H1 (cell line): ENCODE results near the gene PRELID2. TPM values are rescaled to one million over a fixed set of nuclear protein-coding genes. Genes with fewer than 3 reads are reported as not detected.

Source experiments
- CTCF ChIA-PET: fragments of 300-600 bp; sonication (Branson Sonifier 250); formaldehyde crosslinking; loops from one replicate; lab custom pipeline; 2021; ENCODE audit not compliant: partially characterized antibody; lab: Charles Lee
- POLR2A ChIA-PET: fragments of 300-600 bp; sonication (Branson Sonifier 250); formaldehyde crosslinking; loops from one replicate; lab custom pipeline; 2021; ENCODE audit warnings: inconsistent platforms; ENCODE audit not compliant: partially characterized antibody; lab: Charles Lee
- DNase-seq, 2 experiments: peaks; one replicate each; pipeline versions ENCODE4 v3.0.0 to v3.0.0-alpha.2; 2010 to 2022; ENCODE audit warnings: low spot score in 2 of 2, low read depth in 1 of 2, mixed read lengths in 1 of 2
- FAIRE-seq: peaks from 2 replicates; lab custom pipeline; 2011; peaks lifted over from hg19 to GRCh38; lab: Jason Lieb, UNC
- H2AFZ ChIP-seq: 2 replicates; pipeline ENCODE4 v1.8.1; 2012; ENCODE audit warnings: low read length, inconsistent platforms
- H2AK5ac ChIP-seq: 2 replicates; pipeline ENCODE4 v1.6.1; 2013; ENCODE audit warnings: low read depth, low read length
- H2BK120ac ChIP-seq: replicated peaks from 2 replicates; pipeline ENCODE3; 2013; ENCODE audit warnings: low read depth, low read length, inconsistent platforms
- H2BK12ac ChIP-seq: 2 replicates; pipeline ENCODE4 v1.6.1; 2013; ENCODE audit warnings: low read depth, low read length
- H2BK15ac ChIP-seq: 2 replicates; pipeline ENCODE4 v1.6.1; 2013; ENCODE audit warnings: low read length
- H2BK20ac ChIP-seq: 2 replicates; pipeline ENCODE4 v1.6.1; 2013; ENCODE audit warnings: low read length
- H2BK5ac ChIP-seq: 2 replicates; pipeline ENCODE4 v1.6.1; 2013; ENCODE audit warnings: low read depth, low read length
- H3K14ac ChIP-seq: 2 replicates; pipeline ENCODE4 v1.6.1; 2013; ENCODE audit warnings: inconsistent platforms; ENCODE audit not compliant: insufficient read length
- H3K18ac ChIP-seq: 2 replicates; pipeline ENCODE4 v1.6.1; 2013; ENCODE audit warnings: low read length; ENCODE audit errors: extremely low read depth
- H3K23ac ChIP-seq: 2 replicates; pipeline ENCODE4 v1.6.1; 2013; ENCODE audit warnings: inconsistent platforms; ENCODE audit not compliant: insufficient read length
- H3K23me2 ChIP-seq: 2 replicates; pipeline ENCODE4 v1.6.1; 2013; ENCODE audit warnings: low read depth, low read length
- H3K27ac ChIP-seq: 2 replicates; pipeline ENCODE4 v1.6.1; 2011; ENCODE audit warnings: low read depth, low read length, inconsistent platforms
- H3K27me3 ChIP-seq, 4 experiments: replicated peaks in 1 of 4; 1 replicate in 1 of 4; 2 replicates in 3 of 4; pipeline versions ENCODE4 v1.6.1 to v1.8.1; 2011 to 2013; ENCODE audit warnings: low read length in 3 of 4, mild to moderate bottlenecking in 3 of 4, inconsistent platforms in 2 of 4, mixed read lengths in 2 of 4, moderate library complexity in 1 of 4; ENCODE audit not compliant: control insufficient read depth in 3 of 4, insufficient read depth in 3 of 4; ENCODE audit errors: extremely low read depth in 1 of 4
- H3K36me3 ChIP-seq, 4 experiments: 2 replicates each; pipeline versions ENCODE4 v1.6.1 to v1.8.1; 2011 to 2013; ENCODE audit warnings: mild to moderate bottlenecking in 4 of 4, low read length in 3 of 4, moderate library complexity in 2 of 4, control low read depth in 1 of 4, inconsistent platforms in 1 of 4; ENCODE audit not compliant: insufficient read depth in 4 of 4, control insufficient read depth in 2 of 4
- H3K4ac ChIP-seq: replicated peaks from 2 replicates; pipeline ENCODE3; 2013; ENCODE audit warnings: low read length, low read depth, mixed read lengths, inconsistent platforms; ENCODE audit not compliant: insufficient read length
- H3K4me1 ChIP-seq, 4 experiments: replicated peaks in 1 of 4; 1 replicate in 1 of 4; 2 replicates in 3 of 4; pipeline versions ENCODE4 v1.6.1 to v1.8.1; 2011 to 2013; ENCODE audit warnings: low read length in 3 of 4, inconsistent platforms in 2 of 4, mixed read lengths in 1 of 4; ENCODE audit not compliant: insufficient read depth in 4 of 4, control insufficient read depth in 3 of 4
- H3K4me2 ChIP-seq, 2 experiments: 2 replicates each; pipeline versions ENCODE4 v1.6.1 to v1.8.1; 2011 to 2013; ENCODE audit warnings: low read depth in 2 of 2, low read length in 2 of 2, control low read depth in 1 of 2, inconsistent platforms in 1 of 2, mild to moderate bottlenecking in 1 of 2; ENCODE audit not compliant: insufficient read depth in 1 of 2
- H3K4me3 ChIP-seq, 4 experiments: fragments of 200-600, 300-600 bp in 1 of 4; sonication (generic), shearing (Covaris generic), sonication (Bioruptor Twin) in 1 of 4; 2 replicates each; pipeline versions ENCODE4 v1.5.1 to v1.8.1; 2011 to 2016; ENCODE audit warnings: low read length in 4 of 4, low read depth in 3 of 4, control low read depth in 2 of 4, inconsistent platforms in 2 of 4, mild to moderate bottlenecking in 2 of 4, mixed read lengths in 1 of 4, moderate library complexity in 1 of 4; ENCODE audit not compliant: insufficient read depth in 2 of 4; ENCODE audit errors: extremely low read depth in 1 of 4
- H3K56ac ChIP-seq: replicated peaks from 2 replicates; pipeline ENCODE3; 2013; ENCODE audit warnings: low read depth, mild to moderate bottlenecking, mixed read lengths, low read length, inconsistent platforms; ENCODE audit not compliant: insufficient read length
- H3K79me1 ChIP-seq: 2 replicates; pipeline ENCODE4 v1.6.1; 2013; ENCODE audit warnings: low read depth, low read length, control low read depth
- H3K79me2 ChIP-seq, 2 experiments: 2 replicates each; pipeline versions ENCODE4 v1.6.1 to v1.8.1; 2012 to 2013; ENCODE audit warnings: low read length in 2 of 2, mild to moderate bottlenecking in 2 of 2, inconsistent platforms in 1 of 2; ENCODE audit not compliant: insufficient read depth in 2 of 2, control insufficient read depth in 1 of 2
- H3K9ac ChIP-seq, 4 experiments: replicated peaks in 1 of 4; 1 replicate in 1 of 4; 2 replicates in 3 of 4; pipeline versions ENCODE4 v1.6.1 to v1.8.1; 2011 to 2013; ENCODE audit warnings: low read depth in 3 of 4, low read length in 3 of 4, control low read depth in 2 of 4, mild to moderate bottlenecking in 2 of 4, moderate library complexity in 2 of 4, inconsistent platforms in 1 of 4; ENCODE audit errors: extremely low read depth in 1 of 4
- H3K9me3 ChIP-seq, 2 experiments: 2 replicates each; pipeline versions ENCODE4 v1.6.1 to v1.8.1; 2012 to 2013; ENCODE audit warnings: mild to moderate bottlenecking in 2 of 2, moderate library complexity in 2 of 2, control low read depth in 1 of 2, inconsistent platforms in 1 of 2, low read depth in 1 of 2, low read length in 1 of 2, mixed read lengths in 1 of 2; ENCODE audit not compliant: insufficient read depth in 2 of 2
- H4K20me1 ChIP-seq, 2 experiments: replicated peaks in 1 of 2; 2 replicates each; pipeline versions ENCODE3 to v1.8.1; 2011 to 2013; ENCODE audit warnings: inconsistent platforms in 2 of 2, low read length in 2 of 2, mild to moderate bottlenecking in 1 of 2; ENCODE audit not compliant: insufficient read depth in 2 of 2, control insufficient read depth in 1 of 2
- H4K5ac ChIP-seq: 2 replicates; pipeline ENCODE4 v1.6.1; 2013; ENCODE audit warnings: low read length, low read depth, mixed read lengths, inconsistent platforms; ENCODE audit not compliant: insufficient read length
- H4K8ac ChIP-seq: 2 replicates; pipeline ENCODE4 v1.8.0; 2013; ENCODE audit warnings: mild to moderate bottlenecking, moderate library complexity, low read length, inconsistent platforms; ENCODE audit not compliant: insufficient read depth; ENCODE audit errors: extremely low read depth
- H4K91ac ChIP-seq: replicated peaks from 2 replicates; pipeline ENCODE3; 2013; ENCODE audit warnings: low read length, mixed read lengths, inconsistent platforms; ENCODE audit not compliant: insufficient read length
- CBX5 ChIP-seq: fragments of 300-800, 300-1000 bp; sonication (generic); IDR thresholded peaks from 2 replicates; pipeline ENCODE4 v1.7.1; 2016; ENCODE audit warnings: antibody characterized with exemption, low read length, low read depth
- KDM5A ChIP-seq: fragments of 200-600 bp; IDR thresholded peaks from 2 replicates; pipeline ENCODE4 v1.7.1; 2012; ENCODE audit warnings: mild to moderate bottlenecking, low read length, inconsistent platforms, mixed read lengths
- SRF ChIP-seq: IDR thresholded peaks from 2 replicates; pipeline ENCODE4 v1.6.1; 2011; ENCODE audit warnings: mild to moderate bottlenecking, low read depth, low read length, moderate library complexity
- WGBS, 2 experiments: shearing (Covaris generic) in 1 of 2; methylation state at CpG; one replicate each; pipeline versions ENCODE4 v1.1.6 to v1.1.7; 2013 to 2015; ENCODE audit warnings: low lambda C conversion rate in 2 of 2, mixed read lengths in 2 of 2, inconsistent platforms in 1 of 2, low coverage in 1 of 2, missing lambda C conversion rate in 1 of 2; ENCODE audit not compliant: insufficient replicate concordance in 2 of 2, insufficient coverage in 1 of 2, insufficient read length in 1 of 2; ENCODE audit errors: extremely low coverage in 1 of 2, missing lambda C conversion rate in 1 of 2; 5-methylcytosine and 5-hydroxymethylcytosine counted together
- polyA plus RNA-seq, 7 experiments: library from polyadenylated mRNA; depleted of rRNA in 3 of 7; stranded (reverse) in 5 of 7; unstranded in 2 of 7; fragments of >200 nt in 5 of 7; fragments of 200-250 nt in 2 of 7; gene quantifications; 1 replicate in 5 of 7; 2 replicates in 1 of 7; 4 replicates in 1 of 7; pipeline versions ENCODE4 v1.2.1 to v1.2.3, GENCODE V29; 2011 to 2013; ENCODE audit warnings: missing spikeins in 2 of 7, mixed read lengths in 2 of 7
- total RNA-seq: library from RNA; stranded (reverse); fragmentation: NEBNext Ultra II Directional; extraction: Animal tissue kit (Norgen Biotek cat#: 25700); gene quantifications from 2 replicates; pipeline ENCODE4 v1.2.1, GENCODE V29; 2021
- TF ChIP-seq, protein P1 (sequence below), 3 experiments: IDR thresholded peaks; 1 replicate in 2 of 3; 2 replicates in 1 of 3; pipeline versions ENCODE4 v1.5.1 to v1.6.1; 2011; ENCODE audit warnings: low read length in 3 of 3, mild to moderate bottlenecking in 3 of 3, inconsistent platforms in 2 of 3, low read depth in 1 of 3, moderate library complexity in 1 of 3; ENCODE audit not compliant: insufficient read depth in 1 of 3; ENCODE audit errors: control extremely low read depth in 1 of 3

PRELID2 gene
- total and polyA plus RNA-seq, 2 of the 8 experiments (the other 6 are each of a cell fraction or from before 2014, with no cell fraction given), result 2.2 to 7.8 TPM

DNA sequence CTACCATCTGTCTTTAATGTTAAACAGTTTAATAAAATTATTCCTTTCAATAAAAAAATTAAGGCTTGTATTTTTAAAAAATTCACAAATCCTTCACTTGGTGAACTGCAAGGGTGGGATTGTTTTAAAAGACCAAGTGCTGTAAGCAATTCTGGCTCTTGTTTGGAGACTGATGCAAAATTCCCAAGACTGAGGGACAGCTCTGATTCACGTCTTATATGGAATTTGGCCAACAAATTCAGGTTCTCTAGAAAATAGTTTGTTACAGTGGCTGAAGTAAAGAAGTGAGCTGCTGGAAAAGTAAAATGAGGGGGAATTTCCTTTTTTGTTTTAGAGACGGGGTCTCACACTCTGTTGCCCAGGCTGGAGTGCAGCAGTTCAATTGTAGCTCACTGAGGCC lies 58.3 kb downstream of the PRELID2 start:
- Histone ChIP-seq H3K4ac (no peak overlapping the region), H2BK120ac (no peak overlapping the region), H3K56ac (no peak overlapping the region), H4K8ac (no peak overlapping the region), H3K18ac (no peak overlapping the region), H3K27me3 (no peaks in the 10 kb centered on the region), H3K79me1 (no peaks in the 10 kb centered on the region), H4K91ac (no peak overlapping the region), H2BK5ac (no peak overlapping the region), H3K23ac (no peak overlapping the region), H4K5ac (no peak overlapping the region), H3K14ac (no peak overlapping the region), H3K9ac (no peak overlapping the region), H2BK12ac (no peak overlapping the region), H2AK5ac (no peak overlapping the region), H2AFZ (no peak overlapping the region), H3K4me1 (peaks cover 0 to 2% (median 0%) of the 10 kb centered on the region in 4 experiments; a peak in 2 of 7 replicates), H2BK15ac (no peak overlapping the region), H3K9me3 (peaks cover 4 to 9% of the 10 kb centered on the region in 2 experiments; a peak in 1 of 4 replicates), H3K23me2 (no peaks in the 10 kb centered on the region), H3K36me3 (no peaks in the 10 kb centered on the region), H3K79me2 (no peaks in the 10 kb centered on the region), H2BK20ac (no peak overlapping the region), H3K4me2 (no peak overlapping the region), H3K27ac (no peak overlapping the region), H3K4me3 (no peak overlapping the region), H4K20me1 (no peaks in the 10 kb centered on the region)
- ChIA-PET CTCF (interaction anchor here (1.5 kb wide), 1 partner anchor 16 kb away, joined by 3 read pairs; no protein-coding TSS in a partner anchor), POLR2A (no interaction called here)
- WGBS, 2 experiments, result 66% methylated on average over 2 of the region's 2 CpGs; no CpG with 5 or more reads in 1 of the 2 experiments
- FAIRE-seq, result no peak
- no peak for DNase-seq
- no peak for TF ChIP-seq KDM5A
- TF ChIP-seq CBX5, result no peak
- TF ChIP-seq SRF, result no peak
- TF ChIP-seq, protein P1, sequence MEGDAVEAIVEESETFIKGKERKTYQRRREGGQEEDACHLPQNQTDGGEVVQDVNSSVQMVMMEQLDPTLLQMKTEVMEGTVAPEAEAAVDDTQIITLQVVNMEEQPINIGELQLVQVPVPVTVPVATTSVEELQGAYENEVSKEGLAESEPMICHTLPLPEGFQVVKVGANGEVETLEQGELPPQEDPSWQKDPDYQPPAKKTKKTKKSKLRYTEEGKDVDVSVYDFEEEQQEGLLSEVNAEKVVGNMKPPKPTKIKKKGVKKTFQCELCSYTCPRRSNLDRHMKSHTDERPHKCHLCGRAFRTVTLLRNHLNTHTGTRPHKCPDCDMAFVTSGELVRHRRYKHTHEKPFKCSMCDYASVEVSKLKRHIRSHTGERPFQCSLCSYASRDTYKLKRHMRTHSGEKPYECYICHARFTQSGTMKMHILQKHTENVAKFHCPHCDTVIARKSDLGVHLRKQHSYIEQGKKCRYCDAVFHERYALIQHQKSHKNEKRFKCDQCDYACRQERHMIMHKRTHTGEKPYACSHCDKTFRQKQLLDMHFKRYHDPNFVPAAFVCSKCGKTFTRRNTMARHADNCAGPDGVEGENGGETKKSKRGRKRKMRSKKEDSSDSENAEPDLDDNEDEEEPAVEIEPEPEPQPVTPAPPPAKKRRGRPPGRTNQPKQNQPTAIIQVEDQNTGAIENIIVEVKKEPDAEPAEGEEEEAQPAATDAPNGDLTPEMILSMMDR (IDR thresholded peaks at IDR 0.05; ENCODE audit: control extremely low read depth in 1 of 3, insufficient read depth in 1 of 3, low read depth in 1 of 3, low read length in 3 of 3), result no peak
